Measurements from ENCODE around the gene CACNG8.

DNA sequence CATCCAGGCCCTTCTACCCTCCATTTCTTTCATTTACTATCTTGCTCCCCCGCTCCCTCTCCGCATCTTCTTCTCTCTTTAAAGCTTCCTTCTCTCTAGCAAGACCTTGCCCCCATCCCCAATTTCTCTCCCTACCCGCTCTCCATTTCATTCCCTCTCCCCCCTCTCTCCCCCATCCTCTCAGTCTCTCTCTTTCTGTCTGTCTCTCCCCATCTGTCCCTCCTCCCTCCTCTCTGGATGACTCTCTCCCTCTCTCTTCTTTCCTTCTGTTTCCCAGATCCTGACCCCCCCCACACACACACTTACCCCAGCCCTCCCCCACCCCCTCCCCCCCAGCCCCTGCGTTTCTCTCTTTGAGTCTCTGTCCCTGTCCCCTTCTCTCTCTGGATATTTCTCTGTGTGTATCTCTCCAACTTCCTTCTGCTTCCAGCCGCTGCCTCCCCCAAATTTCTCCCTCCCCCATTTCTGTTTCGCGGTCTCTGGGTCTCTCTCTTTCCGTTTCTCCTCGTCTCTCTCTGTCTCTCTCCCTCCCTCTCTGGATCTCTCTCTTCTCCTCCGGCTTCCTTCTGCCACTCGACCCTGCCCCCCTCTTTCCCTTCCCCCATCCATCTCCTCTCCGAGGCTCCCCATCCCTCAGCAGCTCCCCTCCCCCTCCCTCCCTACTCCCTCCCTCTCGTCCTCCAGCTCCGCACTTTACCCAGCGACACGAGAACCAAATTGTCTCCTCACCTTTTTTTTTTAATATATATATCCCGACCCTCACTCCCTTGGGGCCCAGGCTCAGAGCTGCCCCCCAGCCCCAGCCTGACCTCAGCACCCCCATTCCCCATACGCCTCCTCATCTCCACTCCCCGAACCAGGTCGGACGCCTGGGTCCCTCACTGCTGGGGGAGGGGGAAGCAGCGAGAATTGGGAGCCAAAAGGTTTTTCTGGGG, 3.6 kb upstream of the CACNG8 start:
- TF ChIP-seq, protein P1, sequence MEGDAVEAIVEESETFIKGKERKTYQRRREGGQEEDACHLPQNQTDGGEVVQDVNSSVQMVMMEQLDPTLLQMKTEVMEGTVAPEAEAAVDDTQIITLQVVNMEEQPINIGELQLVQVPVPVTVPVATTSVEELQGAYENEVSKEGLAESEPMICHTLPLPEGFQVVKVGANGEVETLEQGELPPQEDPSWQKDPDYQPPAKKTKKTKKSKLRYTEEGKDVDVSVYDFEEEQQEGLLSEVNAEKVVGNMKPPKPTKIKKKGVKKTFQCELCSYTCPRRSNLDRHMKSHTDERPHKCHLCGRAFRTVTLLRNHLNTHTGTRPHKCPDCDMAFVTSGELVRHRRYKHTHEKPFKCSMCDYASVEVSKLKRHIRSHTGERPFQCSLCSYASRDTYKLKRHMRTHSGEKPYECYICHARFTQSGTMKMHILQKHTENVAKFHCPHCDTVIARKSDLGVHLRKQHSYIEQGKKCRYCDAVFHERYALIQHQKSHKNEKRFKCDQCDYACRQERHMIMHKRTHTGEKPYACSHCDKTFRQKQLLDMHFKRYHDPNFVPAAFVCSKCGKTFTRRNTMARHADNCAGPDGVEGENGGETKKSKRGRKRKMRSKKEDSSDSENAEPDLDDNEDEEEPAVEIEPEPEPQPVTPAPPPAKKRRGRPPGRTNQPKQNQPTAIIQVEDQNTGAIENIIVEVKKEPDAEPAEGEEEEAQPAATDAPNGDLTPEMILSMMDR (optimal IDR thresholded peaks at IDR 0.05 in 1 of 3, IDR thresholded peaks at IDR 0.05 in 1 of 3, conservative IDR thresholded peaks at IDR 0.05 in 1 of 3; ENCODE audit: extremely low read depth in 1 of 3, insufficient read depth in 2 of 3, low read length in 3 of 3), result no peak
- no peak for TF ChIP-seq EZH2 (IDR thresholded peaks at IDR 0.05; ENCODE audit: low read length)
